Activated CD4-positive, CD25-positive, alpha-beta regulatory T cell (primary cell): Measurements from ENCODE around the gene UCMA.
A peak's percentile ranks its signal among the peaks of the same experiment; 100 is the strongest.
"Not testable (repeated sequence)": the region's sequence is repeated elsewhere in the genome, so short reads cannot be mapped to it uniquely, and the experiment has no call there.

Experiments
- DNase-seq, 4 experiments: peaks; one replicate each; lab custom pipeline; 2025; lab: John Stamatoyannopoulos, UW

The UCMA gene

GRCh38 chr10:13234172-13234571 lies at the start of gene UCMA:
UCMA (minus strand) TSS chr10:13234374; CDS start chr10:13234258, 116 bp downstream.
- no peak for DNase-seq

GRCh38 chr10:13282348-13282747 lies 48.2 kb upstream of the UCMA start:
- not testable (repeated sequence) for DNase-seq

GRCh38 chr10:13276749-13277365 lies 42.7 kb upstream of the UCMA start:
- no peak for DNase-seq

GRCh38 chr10:13276146-13276545 lies 42.0 kb upstream of the UCMA start:
- not testable (repeated sequence) for DNase-seq

- no peak for DNase-seq
Observed at GRCh38 chr10:13272164-13272571, 38.0 kb upstream of the UCMA start.

GRCh38 chr10:13271552-13272163 lies 37.5 kb upstream of the UCMA start:
- peak in 2 of 4 experiments; percentile 15 to 37 for DNase-seq

GRCh38 chr10:13270877-13271551 lies 36.8 kb upstream of the UCMA start:
- DNase-seq = no peak

GRCh38 chr10:13268841-13269240 lies 34.7 kb upstream of the UCMA start:
- no peak for DNase-seq

GRCh38 chr10:13268310-13268709 lies 34.1 kb upstream of the UCMA start:
- DNase-seq = no peak

GRCh38 chr10:13263591-13263990 lies 29.4 kb upstream of the UCMA start:
- no peak for DNase-seq

- DNase-seq = no peak
Observed at GRCh38 chr10:13262433-13262832, 28.3 kb upstream of the UCMA start.

GRCh38 chr10:13257621-13258140 lies 23.5 kb upstream of the UCMA start:
- DNase-seq = no peak

- no peak for DNase-seq
Observed at GRCh38 chr10:13256627-13257026, 22.5 kb upstream of the UCMA start.

GRCh38 chr10:13253726-13254125 lies 19.6 kb upstream of the UCMA start:
- no peak for DNase-seq

- no peak for DNase-seq
Observed at GRCh38 chr10:13247784-13248183, 13.6 kb upstream of the UCMA start.

GRCh38 chr10:13247246-13247645 lies 13.1 kb upstream of the UCMA start:
- DNase-seq = no peak

GRCh38 chr10:13242260-13242659 lies 8.1 kb upstream of the UCMA start:
- not testable (repeated sequence) for DNase-seq

- no peak for DNase-seq
Observed at GRCh38 chr10:13241613-13242012, 7.4 kb upstream of the UCMA start.

GRCh38 chr10:13239923-13240322 lies 5.7 kb upstream of the UCMA start:
- DNase-seq = no peak

- no peak for DNase-seq
Observed at GRCh38 chr10:13238271-13239077, 4.3 kb upstream of the UCMA start.

- DNase-seq = no peak
Observed at GRCh38 chr10:13236638-13237037, 2.5 kb upstream of the UCMA start.

- not testable (repeated sequence) for DNase-seq
Observed at GRCh38 chr10:13234736-13235135, 562 bp upstream of the UCMA start.
